GM18861 (cell line): ENCODE results near the gene NR2E3.

ENCODE experiments used
- ATAC-seq: cut with Tn5 transposase; IDR thresholded peaks from one replicate; pipeline ENCODE4 v1.9.1; 2021; ENCODE audit not compliant: unreplicated experiment

The NR2E3 gene

DNA sequence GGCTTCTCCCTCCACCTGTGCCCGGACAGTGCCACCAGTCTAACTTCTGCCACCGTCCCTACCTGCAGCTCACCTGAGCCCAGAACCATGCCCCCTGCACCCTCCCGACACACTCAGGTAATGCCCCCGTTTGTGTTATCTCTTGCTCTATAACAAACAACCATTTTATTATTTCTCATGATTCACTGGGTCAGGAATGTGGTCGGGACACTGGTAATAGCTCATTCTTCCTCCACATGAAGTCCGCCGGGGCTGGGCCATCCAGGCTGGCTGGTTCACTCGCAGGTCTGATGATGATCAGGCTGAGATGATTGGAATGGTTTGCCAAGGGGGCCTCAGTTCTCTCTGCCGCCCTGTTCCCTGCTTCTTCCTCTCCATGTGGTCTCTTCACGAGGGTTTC is 20.3 kb upstream of the NR2E3 start:
- ATAC-seq, result no peak

DNA sequence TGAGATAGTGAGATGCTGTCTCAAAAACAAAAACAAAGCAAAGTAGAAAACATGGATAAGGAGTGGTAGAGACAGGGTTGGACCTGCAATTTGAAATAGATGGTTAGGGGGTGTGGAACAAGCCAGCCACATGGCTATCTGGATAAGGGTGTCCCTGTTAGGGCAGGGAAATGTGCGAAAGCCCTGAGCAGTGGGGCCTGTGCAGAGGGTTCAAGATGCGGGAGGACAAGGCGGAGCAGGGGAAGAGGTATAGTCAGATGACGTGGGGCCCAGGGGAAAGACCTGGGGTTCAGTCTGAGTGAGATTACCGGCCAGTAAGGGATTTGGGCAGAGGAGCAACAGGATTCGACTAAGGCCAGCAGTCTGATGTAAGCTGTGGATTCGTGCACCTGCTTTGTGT is 18.4 kb upstream of the NR2E3 start:
- ATAC-seq, result no peak

GRCh38 chr15:71792521-71792920 is 17.8 kb upstream of the NR2E3 start:
- no peak for ATAC-seq

DNA sequence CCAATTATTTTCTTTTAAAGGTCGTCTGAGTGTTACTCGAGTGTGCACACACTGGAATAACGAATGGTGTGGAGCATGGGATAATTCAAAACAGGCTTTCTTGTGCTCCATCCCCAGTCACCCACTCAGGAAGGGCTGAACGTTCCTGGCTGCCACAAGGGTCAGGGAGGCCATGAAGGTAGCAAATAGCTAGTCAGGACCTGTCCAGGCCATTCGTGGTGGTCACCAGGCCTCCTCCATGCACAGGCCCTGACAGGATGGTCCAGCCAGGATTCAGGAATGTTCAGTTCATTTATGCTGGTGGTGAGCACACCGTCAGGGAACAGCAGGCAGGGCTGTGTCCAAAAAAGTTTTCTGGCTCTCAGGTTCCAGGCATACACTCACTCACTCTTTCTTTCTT is 11.7 kb upstream of the NR2E3 start:
- no peak for ATAC-seq

- ATAC-seq, result no peak
These were observed 10.2 kb upstream of the NR2E3 start for GRCh38 chr15:71800190-71800589.

DNA sequence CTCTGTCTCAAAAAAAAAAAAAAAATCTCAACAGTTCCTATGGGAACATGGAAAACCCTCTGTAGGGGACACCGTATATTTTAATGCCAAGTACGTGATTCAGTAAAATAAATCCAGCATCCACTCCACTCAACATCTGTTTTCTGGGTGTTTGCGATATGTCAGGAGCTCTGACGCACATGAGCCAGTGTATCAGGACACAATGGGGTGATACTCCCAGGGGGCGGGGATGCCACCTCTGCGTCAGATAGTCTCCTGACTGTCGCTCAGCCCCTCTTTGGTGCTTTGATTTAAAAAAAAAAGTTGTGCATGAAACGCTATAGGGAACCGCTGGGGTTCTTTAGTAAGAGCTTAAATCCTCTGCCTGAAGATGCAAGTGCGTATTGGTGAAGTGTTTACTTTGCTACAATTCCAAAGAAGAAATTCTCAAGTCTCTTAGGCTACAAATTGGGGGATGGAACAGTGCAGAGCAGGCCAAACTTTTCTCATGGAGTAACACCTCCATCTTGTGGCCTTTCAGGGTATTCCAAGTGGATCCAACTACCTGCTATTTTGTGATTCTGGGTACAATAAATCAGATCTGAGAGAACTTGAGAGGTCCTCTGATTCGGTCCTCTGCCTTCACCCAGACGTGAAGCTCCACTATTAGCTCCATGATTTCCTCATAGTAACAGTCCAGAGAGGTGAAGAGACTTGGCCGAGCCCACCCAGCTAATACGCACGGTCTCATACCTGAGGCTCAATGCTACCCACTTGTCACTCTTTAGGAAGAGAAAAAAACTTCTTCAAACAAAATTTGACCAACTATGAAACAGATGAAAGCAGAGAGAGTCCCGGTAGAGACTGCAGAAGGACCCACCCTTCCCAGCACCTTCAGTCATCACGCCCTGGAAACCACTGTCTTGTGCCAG is 9.3 kb upstream of the NR2E3 start:
- no peak for ATAC-seq

- no peak for ATAC-seq
These were observed 8.3 kb upstream of the NR2E3 start for GRCh38 chr15:71801935-71802655.

- ATAC-seq, result no peak
These were observed 7.6 kb upstream of the NR2E3 start for GRCh38 chr15:71802770-71803169.

DNA sequence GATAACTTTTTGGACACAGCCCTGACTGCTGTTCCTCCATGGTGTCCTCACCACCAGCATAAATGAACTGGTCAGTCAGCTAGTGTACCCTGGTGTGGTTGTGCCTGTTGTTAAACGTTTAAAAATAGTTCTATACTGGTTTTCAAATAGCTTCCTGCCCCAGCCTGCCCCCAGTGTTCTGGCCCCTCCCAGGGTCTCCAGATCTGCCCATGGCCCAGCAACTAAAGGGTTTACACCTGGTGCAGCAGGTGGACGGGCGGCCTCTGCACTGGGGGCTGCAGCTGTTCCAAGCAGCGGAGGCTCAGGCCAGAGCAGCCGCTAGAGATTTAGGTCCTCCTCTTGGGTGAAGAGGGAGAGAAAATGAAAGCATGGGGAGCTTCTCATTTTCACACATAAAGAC is 6.1 kb upstream of the NR2E3 start:
- no peak for ATAC-seq

DNA sequence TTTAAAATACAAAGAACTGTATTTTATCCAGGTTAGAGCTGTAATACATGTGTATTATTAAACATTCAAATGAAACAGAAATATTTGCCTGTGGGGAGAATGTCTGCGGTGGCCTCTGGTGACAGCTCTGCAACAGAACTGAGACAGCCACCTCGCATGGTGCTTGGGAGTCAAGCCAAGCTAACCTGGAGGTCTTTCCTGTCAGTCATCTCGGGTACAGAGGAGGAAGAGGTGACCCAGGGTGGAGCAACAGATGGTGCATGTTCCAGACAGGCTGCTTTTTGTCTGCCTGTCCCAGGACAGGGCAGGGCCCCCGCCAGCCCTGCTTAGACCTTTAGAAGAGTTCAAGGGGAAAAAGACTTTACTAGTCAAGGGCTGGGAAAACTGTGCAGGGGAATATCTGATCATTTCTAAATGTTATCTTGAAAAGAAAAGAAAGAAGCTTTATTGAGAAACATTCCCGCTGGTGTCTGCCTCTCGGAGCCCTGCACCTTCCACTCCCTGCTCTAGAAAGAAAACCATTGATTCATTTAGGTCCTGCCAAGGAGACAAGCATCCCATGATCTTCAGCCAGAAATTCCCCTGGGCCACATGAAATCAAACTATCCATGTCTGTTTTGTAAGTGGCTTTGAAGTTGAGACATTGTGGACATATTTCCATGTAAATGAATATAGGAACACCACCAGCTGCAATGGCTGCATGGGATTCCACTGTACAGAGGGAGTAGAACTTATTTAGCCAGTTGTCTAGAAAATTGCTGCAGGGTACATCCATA is 5.5 kb upstream of the NR2E3 start:
- ATAC-seq, result no peak

DNA sequence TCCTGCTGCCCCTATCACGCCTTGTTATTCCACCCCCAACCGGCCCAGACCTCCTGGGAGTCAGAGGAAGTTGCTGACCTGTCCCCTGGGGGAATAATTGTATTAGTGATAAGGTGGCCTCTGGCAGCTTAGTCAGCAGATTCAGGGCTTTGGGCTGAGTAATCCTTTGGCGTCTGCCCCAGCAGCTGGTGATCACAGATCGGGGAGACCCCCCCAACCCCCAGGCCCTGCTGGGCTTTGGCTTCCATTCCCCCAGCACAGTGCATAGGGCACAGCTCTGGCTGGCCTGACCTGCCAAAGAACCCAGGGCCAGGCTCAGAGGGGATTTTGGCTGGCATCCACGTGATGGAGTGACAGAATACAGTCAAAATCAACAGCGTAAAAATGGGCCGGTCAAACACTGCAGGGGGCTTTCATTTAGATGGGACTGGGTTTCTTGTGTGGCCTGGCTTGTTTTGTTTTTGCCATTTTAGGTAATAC is 3.9 kb upstream of the NR2E3 start:
- no peak for ATAC-seq

DNA sequence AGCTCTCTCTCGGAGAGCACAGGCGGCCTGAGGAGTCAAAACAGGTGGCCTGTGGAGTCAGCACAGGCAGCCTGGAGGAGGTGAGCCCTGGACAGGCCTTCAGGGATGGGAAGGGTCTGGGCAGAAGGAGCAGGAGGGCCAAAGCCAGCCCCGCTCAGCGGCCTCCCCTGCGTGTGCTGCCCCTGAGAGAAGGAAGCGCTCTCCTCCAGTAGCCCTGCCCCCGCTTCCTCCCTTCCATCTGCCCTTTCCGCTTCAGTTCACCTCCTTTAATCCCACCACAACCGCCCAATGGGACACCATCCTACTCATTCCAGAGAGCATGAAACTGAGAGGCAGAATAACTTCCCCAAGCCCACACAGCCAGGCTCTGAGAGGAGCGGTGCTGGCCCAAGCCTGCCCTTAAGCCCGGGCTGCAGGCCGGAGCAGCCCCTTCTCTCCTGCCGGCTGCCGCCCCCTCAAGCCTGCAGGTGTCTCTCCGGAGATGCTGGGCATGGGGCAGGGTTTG is 3.2 kb upstream of the NR2E3 start:
- ATAC-seq, result no peak

DNA sequence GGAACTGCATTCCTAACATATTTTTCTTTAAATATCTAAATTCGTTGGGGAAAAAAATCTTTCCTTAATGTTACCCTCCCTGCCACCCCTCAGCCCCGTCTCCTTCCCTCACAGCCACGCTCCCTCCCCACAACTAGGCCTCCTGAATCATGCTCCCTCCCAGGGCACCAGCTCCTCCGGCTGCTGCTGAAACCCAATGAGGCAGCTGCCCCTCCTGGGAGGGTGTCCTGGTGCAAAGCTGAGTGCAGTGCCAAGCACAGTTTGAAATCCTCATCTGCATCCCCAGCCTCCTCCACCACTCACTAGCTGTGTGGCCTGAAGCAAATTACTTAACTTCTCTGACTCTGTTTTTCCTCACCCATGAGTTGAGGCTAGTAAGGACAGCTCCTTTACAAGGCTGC is 2.7 kb upstream of the NR2E3 start:
- no peak for ATAC-seq

GRCh38 chr15:71808311-71809020 is 1.9 kb upstream of the NR2E3 start:
- no peak for ATAC-seq

GRCh38 chr15:71809346-71809745 is 1.0 kb upstream of the NR2E3 start:
- ATAC-seq, result no peak

- ATAC-seq, result no peak
These were observed 832 bp downstream of the NR2E3 start for GRCh38 chr15:71811036-71811736.

GRCh38 chr15:71811752-71812735 is 1.7 kb downstream of the NR2E3 start:
- ATAC-seq, result no peak

DNA sequence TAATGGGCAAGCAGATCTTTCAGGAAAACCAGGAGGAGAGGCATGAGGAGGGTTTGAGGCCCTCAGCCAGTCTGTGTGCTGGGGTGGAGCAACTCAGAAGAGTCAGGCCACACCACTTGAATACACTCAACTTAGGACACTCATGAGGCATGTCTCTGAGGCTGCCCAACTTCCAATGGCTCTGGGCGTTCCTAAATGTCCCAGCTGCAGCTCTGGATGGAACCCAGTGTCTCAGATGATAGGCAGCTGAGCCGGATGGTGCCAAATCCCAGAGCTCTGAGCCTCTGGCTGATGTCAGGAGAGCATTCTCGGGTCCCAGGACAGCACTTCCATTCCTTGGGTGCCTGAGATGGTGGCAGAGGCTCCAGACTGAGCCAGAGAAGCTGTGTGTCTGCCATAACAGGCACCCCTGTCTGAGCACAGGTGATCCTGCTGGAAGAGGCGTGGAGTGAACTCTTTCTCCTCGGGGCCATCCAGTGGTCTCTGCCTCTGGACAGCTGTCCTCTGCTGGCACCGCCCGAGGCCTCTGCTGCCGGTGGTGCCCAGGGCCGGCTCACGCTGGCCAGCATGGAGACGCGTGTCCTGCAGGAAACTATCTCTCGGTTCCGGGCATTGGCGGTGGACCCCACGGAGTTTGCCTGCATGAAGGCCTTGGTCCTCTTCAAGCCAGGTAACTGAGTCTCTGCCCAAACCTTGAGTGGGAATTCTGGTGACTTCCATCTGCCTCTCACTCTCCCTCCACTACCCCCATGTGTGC is 2.8 kb downstream of the NR2E3 start:
- no peak for ATAC-seq
